Mucosa of rectum (tissue), 2 donors: ENCODE data around the gene TMEM147.

ENCODE experiments used
- H3K27ac ChIP-seq, 2 donors: one replicate each; pipeline ENCODE4 v1.7.0; 2013; ENCODE audit warnings: inconsistent platforms in 2 of 2, low read depth in 2 of 2, low read length in 2 of 2
- H3K27me3 ChIP-seq, 2 donors: one replicate each; pipeline ENCODE4 v1.7.0; 2013; ENCODE audit warnings: low read length in 2 of 2; ENCODE audit not compliant: control insufficient read depth in 2 of 2, insufficient read depth in 2 of 2
- H3K36me3 ChIP-seq, 2 donors: one replicate each; pipeline ENCODE4 v1.7.0; 2013; ENCODE audit warnings: low read length in 2 of 2; ENCODE audit not compliant: control insufficient read depth in 2 of 2, insufficient read depth in 2 of 2
- H3K4me1 ChIP-seq, 2 donors: one replicate each; pipeline ENCODE4 v1.7.0; 2013; ENCODE audit warnings: low read length in 2 of 2, mild to moderate bottlenecking in 1 of 2; ENCODE audit not compliant: control insufficient read depth in 2 of 2, insufficient read depth in 2 of 2
- H3K4me3 ChIP-seq, 2 donors: one replicate each; pipeline ENCODE4 v1.7.0; 2013; ENCODE audit warnings: low read length in 2 of 2
- H3K9ac ChIP-seq, 2 donors: one replicate each; pipeline ENCODE4 v1.7.0; 2013; ENCODE audit warnings: low read length in 2 of 2, low read depth in 1 of 2, mild to moderate bottlenecking in 1 of 2
- H3K9me3 ChIP-seq, 2 donors: one replicate each; pipeline ENCODE4 v1.7.0; 2013; ENCODE audit warnings: low read length in 2 of 2; ENCODE audit not compliant: control insufficient read depth in 2 of 2
- donor health status: healthy.
- donor health status: Normal muscosa, but diverticular disease.

TMEM147 gene

GRCh38 chr19:35533201-35533821, 12.1 kb upstream of the TMEM147 start, which contains the start of gene GAPDHS:
Gene GAPDHS (plus strand): TSS chr19:35533456. CDS start chr19:35533528, 72 bp downstream.
- Histone ChIP-seq H3K27me3 (peaks cover 5 to 15% of the 10 kb centered on the region in 2 donors), H3K9me3 (no peaks in the 10 kb centered on the region), H3K27ac (no peak within 1 kb of the TSS), H3K9ac (no peak within 1 kb of the TSS), H3K36me3 (no peaks in the 10 kb centered on the region), H3K4me1 (no peaks in the 10 kb centered on the region), H3K4me3 (no peak within 1 kb of the TSS)

- Histone ChIP-seq H3K4me1 (no peaks in the 10 kb centered on the region), H3K27ac (no peak overlapping the region), H3K9ac (no peak overlapping the region), H3K36me3 (no peaks in the 10 kb centered on the region), H3K27me3 (peaks cover 5 to 11% of the 10 kb centered on the region in 2 donors), H3K9me3 (no peaks in the 10 kb centered on the region), H3K4me3 (no peak overlapping the region)
Measured at GRCh38 chr19:35533822-35534392, 11.5 kb upstream of the TMEM147 start.

DNA sequence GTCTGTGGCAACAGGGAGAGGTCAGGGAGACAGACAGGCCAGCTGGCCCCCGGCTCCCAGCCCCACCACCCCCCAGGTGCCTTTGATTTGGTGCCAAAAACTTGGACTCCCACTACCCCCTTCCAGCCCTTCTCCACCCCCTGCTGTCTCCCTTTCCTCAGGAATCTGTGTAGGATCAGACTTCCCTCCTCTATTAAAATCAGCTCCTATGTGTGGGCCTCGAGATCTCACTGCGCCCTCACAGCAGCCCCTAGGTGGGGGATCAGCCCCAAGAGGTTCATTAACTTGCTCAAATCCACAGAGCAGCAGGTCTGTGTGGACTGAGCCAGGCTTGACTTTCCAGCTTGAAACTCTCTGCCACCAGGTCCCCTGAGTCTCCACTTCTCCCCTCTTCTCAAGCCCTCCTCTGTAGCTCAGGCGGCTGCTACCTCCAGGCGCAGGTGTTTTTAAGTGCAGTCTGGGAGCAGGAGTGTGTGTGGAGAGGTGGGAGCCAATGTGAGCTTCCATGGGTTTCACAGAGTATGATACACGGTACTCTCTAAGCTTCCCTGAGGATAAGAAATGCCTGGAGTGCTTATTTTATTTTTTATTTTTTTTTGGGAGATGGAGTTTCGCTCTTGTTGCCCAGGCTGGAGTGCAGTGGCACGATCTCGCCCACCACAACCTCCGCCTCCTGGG, 10.5 kb upstream of the TMEM147 start:
- Histone ChIP-seq H3K9ac (no peak overlapping the region), H3K36me3 (no peaks in the 10 kb centered on the region), H3K27ac (no peak overlapping the region), H3K4me3 (no peak overlapping the region), H3K27me3 (peaks cover 5 to 7% of the 10 kb centered on the region in 2 donors), H3K9me3 (no peaks in the 10 kb centered on the region), H3K4me1 (no peaks in the 10 kb centered on the region)

- Histone ChIP-seq H3K27me3 (no peaks in the 10 kb centered on the region), H3K27ac (no peak overlapping the region)
Measured at GRCh38 chr19:35539314-35539713, 6.1 kb upstream of the TMEM147 start.

DNA sequence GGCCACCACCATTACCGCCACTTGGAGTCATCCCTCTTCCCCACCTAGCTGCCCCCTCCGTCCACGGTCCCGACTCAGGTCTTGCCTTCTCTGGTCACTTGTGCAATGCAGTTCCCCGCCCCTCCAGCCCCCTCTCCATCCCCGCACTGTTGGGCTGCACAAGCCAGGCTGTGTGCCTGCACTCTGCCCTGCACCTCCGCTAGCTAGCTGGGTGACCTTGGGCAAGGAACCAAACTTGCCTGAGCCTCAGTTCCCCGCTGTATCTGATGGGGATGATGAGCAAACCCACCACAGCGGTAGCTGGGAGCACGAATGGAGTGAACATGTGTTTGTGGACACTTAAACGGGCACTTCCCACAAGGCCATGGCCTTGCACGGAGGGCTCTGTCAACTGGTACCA, 5.6 kb upstream of the TMEM147 start:
- no peaks in the 10 kb centered on the region for H3K27me3 ChIP-seq
- no peak overlapping the region for H3K27ac ChIP-seq
- H3K4me1 ChIP-seq = peaks cover 0 to 6% of the 10 kb centered on the region in 2 donors
- no peak overlapping the region for H3K4me3 ChIP-seq
- H3K9me3 ChIP-seq = no peaks in the 10 kb centered on the region
- no peak overlapping the region for H3K9ac ChIP-seq
- no peaks in the 10 kb centered on the region for H3K36me3 ChIP-seq

More at GRCh38 chr19:35539314-35539713, 6.1 kb upstream of the TMEM147 start:
- no peaks in the 10 kb centered on the region for H3K9me3 ChIP-seq
- peaks cover 0 to under 1% of the 10 kb centered on the region in 2 donors for H3K4me1 ChIP-seq
- H3K4me3 ChIP-seq = no peak overlapping the region
- H3K36me3 ChIP-seq = no peaks in the 10 kb centered on the region
- H3K9ac ChIP-seq = no peak overlapping the region

DNA sequence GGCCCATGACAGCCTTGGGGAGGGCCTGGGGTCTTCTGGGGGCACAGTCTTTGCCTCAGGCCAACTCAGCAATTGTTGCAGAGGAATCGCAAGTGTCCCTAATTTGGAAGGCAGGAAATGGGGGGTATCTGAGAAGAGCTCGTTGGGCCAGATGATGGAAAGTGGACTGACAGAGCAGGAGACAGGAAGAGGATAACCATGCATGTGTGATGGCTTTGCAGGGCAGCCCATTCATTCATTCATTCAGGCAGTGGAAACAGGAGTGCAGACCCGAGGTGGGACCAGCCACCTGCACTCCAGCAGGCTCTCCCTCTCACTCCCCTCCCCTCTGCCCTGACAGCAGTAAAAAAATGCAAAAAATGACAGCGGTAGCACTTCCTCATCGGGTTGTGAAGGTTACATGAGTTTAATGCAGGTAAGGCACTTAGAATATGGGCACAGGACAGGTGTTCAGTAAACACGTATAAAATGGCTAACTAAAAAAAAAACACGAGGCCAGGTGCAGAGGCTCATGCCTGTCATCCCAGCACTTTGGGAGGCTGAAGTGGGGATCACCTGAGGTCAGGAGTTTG, 5.0 kb upstream of the TMEM147 start:
- no peak overlapping the region for H3K27ac ChIP-seq
- no peak overlapping the region for H3K4me3 ChIP-seq
- H3K9ac ChIP-seq = no peak overlapping the region
- no peaks in the 10 kb centered on the region for H3K9me3 ChIP-seq
- no peaks in the 10 kb centered on the region for H3K36me3 ChIP-seq
- H3K27me3 ChIP-seq = no peaks in the 10 kb centered on the region
- peaks cover 0 to 7% of the 10 kb centered on the region in 2 donors for H3K4me1 ChIP-seq

- H3K9ac ChIP-seq = no peak overlapping the region
Measured at GRCh38 chr19:35542209-35542608, 3.2 kb upstream of the TMEM147 start.

DNA sequence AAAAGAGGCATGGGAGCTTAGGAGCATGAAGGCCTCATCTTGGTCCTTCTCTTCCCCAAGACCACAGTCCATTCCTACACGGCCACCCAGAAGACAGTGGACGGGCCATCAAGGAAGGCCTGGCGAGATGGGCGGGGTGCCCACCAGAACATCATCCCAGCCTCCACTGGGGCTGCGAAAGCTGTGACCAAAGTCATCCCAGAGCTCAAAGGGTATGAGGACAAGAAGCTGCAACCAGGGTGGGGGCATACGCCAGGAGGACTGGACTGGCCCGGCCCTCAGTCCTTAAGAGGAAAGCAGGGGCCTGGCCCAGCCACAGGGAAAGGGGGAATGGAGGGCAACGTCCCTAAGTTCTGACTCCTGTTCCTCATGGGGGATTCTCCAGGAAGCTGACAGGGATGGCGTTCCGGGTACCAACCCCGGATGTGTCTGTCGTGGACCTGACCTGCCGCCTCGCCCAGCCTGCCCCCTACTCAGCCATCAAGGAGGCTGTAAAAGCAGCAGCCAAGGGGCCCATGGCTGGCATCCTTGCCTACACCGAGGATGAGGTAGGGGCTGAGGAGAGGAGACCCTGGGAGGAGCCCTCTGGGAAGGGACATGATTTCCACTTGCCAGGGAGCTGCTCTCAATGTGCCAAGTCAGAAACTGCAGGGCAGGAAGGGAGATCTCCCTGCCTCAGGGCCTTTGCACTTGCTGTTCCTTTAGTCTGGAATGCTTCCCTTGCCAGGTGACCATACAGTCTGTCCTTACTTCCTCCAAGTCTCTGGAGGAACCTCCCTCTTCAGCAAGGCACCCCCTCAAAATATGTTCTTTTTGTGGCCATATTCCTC, 1.9 kb upstream of the TMEM147 start:
- Histone ChIP-seq H3K4me3 (no peak overlapping the region), H3K9me3 (no peaks in the 10 kb centered on the region), H3K27ac (no peak overlapping the region), H3K27me3 (no peaks in the 10 kb centered on the region), H3K4me1 (peaks cover 8 to 16% of the 10 kb centered on the region in 2 donors), H3K36me3 (peaks cover 0 to 4% of the 10 kb centered on the region in 2 donors), H3K9ac (no peak overlapping the region)

More at GRCh38 chr19:35542209-35542608, 3.2 kb upstream of the TMEM147 start:
- H3K4me1 ChIP-seq = peaks cover 8 to 16% of the 10 kb centered on the region in 2 donors
- H3K27me3 ChIP-seq = no peaks in the 10 kb centered on the region
- peaks cover 0 to 1% of the 10 kb centered on the region in 2 donors for H3K36me3 ChIP-seq
- H3K9me3 ChIP-seq = no peaks in the 10 kb centered on the region
- no peak overlapping the region for H3K27ac ChIP-seq
- H3K4me3 ChIP-seq = no peak overlapping the region

- peak overlapping the region in 1 of 2 donors; percentile 86 for H3K9ac ChIP-seq
- no peak overlapping the region for H3K27ac ChIP-seq
- H3K4me3 ChIP-seq = peak overlapping the region; percentile 85 to 90
- no peaks in the 10 kb centered on the region for H3K27me3 ChIP-seq
- peaks cover 8 to 16% of the 10 kb centered on the region in 2 donors for H3K4me1 ChIP-seq
- no peaks in the 10 kb centered on the region for H3K9me3 ChIP-seq
- peaks cover 0 to 4% of the 10 kb centered on the region in 2 donors for H3K36me3 ChIP-seq
Measured at GRCh38 chr19:35544110-35544802, 1.2 kb upstream of the TMEM147 start.
